GM13977 (cell line): Measurements from ENCODE around the gene PACSIN2.
"Not testable (repeated sequence)": the region's sequence is repeated elsewhere in the genome, so short reads cannot be mapped to it uniquely, and the experiment has no call there.

Experiments used
- DNase-seq: peaks from one replicate; pipeline ENCODE4 v3.0.0; 2012; ENCODE audit warnings: low spot score
- CTCF ChIP-seq: IDR thresholded peaks from 2 replicates; pipeline ENCODE4 v1.5.1; 2012; ENCODE audit warnings: mild to moderate bottlenecking, control low read depth; ENCODE audit not compliant: insufficient read depth; ENCODE audit errors: extremely low read depth, missing control alignments
- in situ Hi-C: fragments of 300-500 bp; cut with MboI; formaldehyde crosslinking; loops from one replicate; pipeline ENCODE4 v1.12.0; 2022; ENCODE audit warnings: low sequenced_read_pairs, low pct_unique_long_range_greater_than_20kb, mixed read lengths, inconsistent platforms; ENCODE audit not compliant: unreplicated experiment

Gene PACSIN2

GRCh38 chr22:43031617-43032016 lies 16.7 kb upstream of the PACSIN2 start:
- TF ChIP-seq CTCF: no peak
- in situ Hi-C loops: no loop called here

GRCh38 chr22:43018615-43019014 lies 3.7 kb upstream of the PACSIN2 start:
- in situ Hi-C loops: no loop called here
- no peak for DNase-seq
- TF ChIP-seq CTCF: no peak

More at GRCh38 chr22:43031617-43032016, 16.7 kb upstream of the PACSIN2 start:
- no peak for DNase-seq

GRCh38 chr22:43017525-43018460 lies 2.8 kb upstream of the PACSIN2 start:
- no peak for TF ChIP-seq CTCF
- in situ Hi-C loops: no loop called here
- no peak for DNase-seq

GRCh38 chr22:43016150-43016549 lies 1.2 kb upstream of the PACSIN2 start:
- in situ Hi-C loops, DNase-seq: not testable (repeated sequence)

- no peak for TF ChIP-seq CTCF
- DNase-seq: no peak
- in situ Hi-C loops: no loop called here
Observed at GRCh38 chr22:43015677-43016042, 711 bp upstream of the PACSIN2 start.

- in situ Hi-C loops: no loop called here
- no peak for TF ChIP-seq CTCF
- DNase-seq: peak; percentile 61
Observed at GRCh38 chr22:43014316-43014868, 557 bp downstream of the PACSIN2 start.

- peak; percentile 56 for DNase-seq
- no peak for TF ChIP-seq CTCF
- in situ Hi-C loops: no loop called here
Observed at GRCh38 chr22:43013355-43014315, 1.3 kb downstream of the PACSIN2 start.
